ENCODE data around the gene FLNA.

FLNA gene

GRCh38 chrX:154378059-154378798, 3.8 kb upstream of the FLNA start:
- peak in 30 of 51 donors; percentile 5 to 99 (median 37) for DNase-seq

GRCh38 chrX:154376774-154377173, 2.3 kb upstream of the FLNA start:
- no peak for DNase-seq

GRCh38 chrX:154375156-154375504, 696 bp upstream of the FLNA start:
- DNase-seq: no peak

- DNase-seq: peak in 29 of 51 donors; percentile 7 to 71 (median 30)
Observed at GRCh38 chrX:154373340-154374306, 811 bp downstream of the FLNA start.

GRCh38 chrX:154372612-154373022, 1.8 kb downstream of the FLNA start:
- DNase-seq: no peak

- no peak for DNase-seq
Observed at GRCh38 chrX:154371789-154372300, 2.6 kb downstream of the FLNA start.

- peak in 50 of 51 donors; percentile 10 to 92 (median 80) for DNase-seq
Observed at GRCh38 chrX:154371017-154371788, 3.2 kb downstream of the FLNA start.

GRCh38 chrX:154370300-154371016, 4.0 kb downstream of the FLNA start:
- peak in 6 of 51 donors; percentile 26 to 46 (median 35) for DNase-seq

- peak in 34 of 51 donors; percentile 8 to 69 (median 28) for DNase-seq
Observed at GRCh38 chrX:154369449-154370299, 4.8 kb downstream of the FLNA start.

GRCh38 chrX:154368630-154369448, 5.6 kb downstream of the FLNA start:
- peak in 3 of 51 donors; percentile 21 to 34 (median 27) for DNase-seq

GRCh38 chrX:154367474-154368308, 6.7 kb downstream of the FLNA start:
- DNase-seq: no peak

GRCh38 chrX:154366666-154367055, 7.8 kb downstream of the FLNA start:
- peak in 30 of 51 donors; percentile 4 to 64 (median 32) for DNase-seq

GRCh38 chrX:154365997-154366665, 8.3 kb downstream of the FLNA start:
- DNase-seq: peak in 1 of 51 donors; percentile 19

GRCh38 chrX:154365052-154365600, 9.3 kb downstream of the FLNA start:
- DNase-seq: no peak

GRCh38 chrX:154363706-154364439, 10.6 kb downstream of the FLNA start:
- DNase-seq: no peak
